Measurements from ENCODE around the gene KCNK4.

The KCNK4 gene

GRCh38 chr11:64268893-64269539 is 22.1 kb upstream of the KCNK4 start:
- DNase-seq (ENCODE audit: low read depth), result no peak

- peak; percentile 96 for DNase-seq (ENCODE audit: low read depth)
Observed at GRCh38 chr11:64269540-64270220, 21.4 kb upstream of the KCNK4 start.

GRCh38 chr11:64275031-64275800 is 15.9 kb upstream of the KCNK4 start:
- DNase-seq (ENCODE audit: low read depth), result no peak

- DNase-seq (ENCODE audit: low read depth), result no peak
Observed at GRCh38 chr11:64275841-64276240, 15.3 kb upstream of the KCNK4 start.

- DNase-seq (ENCODE audit: low read depth), result no peak
Observed at GRCh38 chr11:64276653-64277431, 14.3 kb upstream of the KCNK4 start.

DNA sequence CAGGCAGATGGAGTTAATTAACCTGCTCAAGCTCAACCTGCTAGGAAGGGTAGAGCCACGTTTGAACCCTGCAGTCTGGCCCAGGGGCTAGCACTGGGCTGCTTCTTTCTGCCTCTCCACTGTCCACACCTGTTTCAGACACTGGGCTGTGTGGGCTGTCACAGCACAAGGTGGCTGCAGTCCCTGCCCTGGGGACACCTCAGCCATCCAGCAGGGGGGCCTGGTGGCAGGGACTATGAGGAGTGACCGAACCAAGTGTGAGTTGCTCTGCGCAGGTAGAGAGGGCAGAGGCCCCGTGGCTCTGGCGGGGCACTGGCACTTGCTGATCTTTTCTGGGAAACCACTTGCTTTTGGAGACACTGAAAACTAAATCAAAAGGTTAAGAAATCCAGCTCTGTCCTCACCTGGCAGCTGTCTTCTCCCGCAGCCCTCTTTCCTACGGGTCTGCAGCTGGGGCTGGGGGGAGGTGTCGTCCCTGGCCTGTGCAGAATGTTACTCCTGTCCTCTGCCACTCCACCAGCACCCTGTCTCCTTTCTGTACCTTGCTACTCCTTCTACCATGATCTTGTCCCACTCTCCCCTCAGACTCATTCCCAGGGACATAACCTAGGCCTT is 12.4 kb upstream of the KCNK4 start:
- no peak for DNase-seq (ENCODE audit: low read depth)

GRCh38 chr11:64281957-64282770 is 8.9 kb upstream of the KCNK4 start:
- no peak for DNase-seq (ENCODE audit: low read depth)

- DNase-seq (ENCODE audit: low read depth), result no peak
Observed at GRCh38 chr11:64283092-64283491, 8.0 kb upstream of the KCNK4 start.

- peak; percentile 91 for DNase-seq (ENCODE audit: low read depth)
Observed at GRCh38 chr11:64284048-64284961, 6.8 kb upstream of the KCNK4 start, which contains the start of gene BAD. Gene BAD (minus strand): TSS chr11:64284665. CDS start chr11:64284368, 297 bp downstream.

- DNase-seq (ENCODE audit: low read depth), result peak; percentile 84
Observed at GRCh38 chr11:64284962-64285884, 5.9 kb upstream of the KCNK4 start, which contains the start of gene GPR137. Gene GPR137 (plus strand): TSS chr11:64285848. CDS start chr11:64286525, 677 bp downstream.

- no peak for DNase-seq (ENCODE audit: low read depth)
Observed at GRCh38 chr11:64285885-64286800, 5.0 kb upstream of the KCNK4 start.

GRCh38 chr11:64286801-64287159 is 4.3 kb upstream of the KCNK4 start:
- DNase-seq (ENCODE audit: low read depth), result no peak

GRCh38 chr11:64287676-64288352 is 3.3 kb upstream of the KCNK4 start:
- DNase-seq (ENCODE audit: low read depth), result no peak

DNA sequence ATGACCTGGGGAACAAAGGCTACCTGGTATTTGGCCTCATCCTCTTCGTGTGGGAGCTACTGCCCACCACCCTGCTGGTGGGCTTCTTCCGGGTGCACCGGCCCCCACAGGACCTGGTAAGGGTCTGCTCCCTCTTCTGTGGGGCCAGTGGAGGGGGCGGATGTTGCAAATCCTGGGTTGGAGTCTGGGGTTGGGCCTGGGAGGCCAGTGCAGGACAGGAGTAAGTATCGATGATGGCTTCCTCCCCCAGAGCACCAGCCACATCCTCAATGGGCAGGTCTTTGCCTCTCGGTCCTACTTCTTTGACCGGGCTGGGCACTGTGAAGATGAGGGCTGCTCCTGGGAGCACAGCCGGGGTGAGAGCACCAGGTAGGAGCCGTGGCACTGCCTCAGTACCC is 2.8 kb upstream of the KCNK4 start:
- DNase-seq (ENCODE audit: low read depth), result no peak

DNA sequence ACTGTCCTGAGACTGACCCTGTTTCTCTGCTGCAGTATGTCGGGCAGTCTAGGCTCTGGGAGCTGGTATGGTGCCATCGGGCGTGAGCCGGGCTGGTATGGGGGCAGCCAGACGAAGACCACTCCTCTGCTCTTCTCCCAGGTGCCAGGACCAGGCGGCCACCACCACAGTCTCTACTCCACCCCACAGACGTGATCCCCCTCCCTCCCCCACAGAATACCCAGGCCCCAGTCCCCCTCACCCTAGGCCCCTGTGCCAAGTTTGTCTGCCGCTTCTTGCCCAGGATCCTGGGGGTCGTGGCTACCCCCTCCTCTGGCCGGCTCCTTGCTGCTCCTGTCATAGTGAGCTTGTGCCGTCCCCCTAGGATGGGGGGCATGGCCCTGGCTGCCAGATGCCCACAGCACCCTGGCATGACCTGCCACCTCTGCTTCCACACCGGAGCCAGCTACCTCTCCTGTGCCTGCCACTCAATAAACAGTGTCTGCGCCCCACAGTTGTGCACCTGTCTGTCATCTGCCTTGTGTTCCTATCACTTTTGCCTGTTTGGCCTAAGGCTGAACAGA is 2.0 kb upstream of the KCNK4 start:
- no peak for DNase-seq (ENCODE audit: low read depth)

Measured in T follicular helper cell (primary cell).